Hypothalamus (tissue), 51 donors: ENCODE results near the gene LIN52.

Experiments used
- DNase-seq, 51 donors: peaks; one replicate each; lab custom pipeline; 2025; lab: John Stamatoyannopoulos, UW

LIN52 gene

GRCh38 chr14:74219277-74220205 lies 134.8 kb downstream of the LIN52 start:
- DNase-seq = no peak

GRCh38 chr14:74220991-74221390 lies 136.2 kb downstream of the LIN52 start:
- no peak for DNase-seq

GRCh38 chr14:74221741-74222140 lies 137.0 kb downstream of the LIN52 start:
- DNase-seq = no peak

- no peak for DNase-seq
Measured at GRCh38 chr14:74223016-74223415, 138.3 kb downstream of the LIN52 start.

GRCh38 chr14:74231784-74232183 lies 147.0 kb downstream of the LIN52 start:
- DNase-seq = no peak

GRCh38 chr14:74235017-74235416 lies 150.3 kb downstream of the LIN52 start:
- DNase-seq = no peak

- no peak for DNase-seq
Measured at GRCh38 chr14:74237441-74237840, 152.7 kb downstream of the LIN52 start.

GRCh38 chr14:74238974-74239847 lies 154.5 kb downstream of the LIN52 start, which contains the start of gene VSX2:
TSS of gene VSX2 (plus strand) at chr14:74239449. CDS start at chr14:74239562, 113 bp downstream.
- no peak for DNase-seq

GRCh38 chr14:74239848-74240793 lies 155.4 kb downstream of the LIN52 start:
- DNase-seq = no peak

- DNase-seq = no peak
Measured at GRCh38 chr14:74240794-74241651, 156.3 kb downstream of the LIN52 start.

- no peak for DNase-seq
Measured at GRCh38 chr14:74241652-74242017, 156.9 kb downstream of the LIN52 start.

- DNase-seq = no peak
Measured at GRCh38 chr14:74242021-74242779, 157.4 kb downstream of the LIN52 start.

- no peak for DNase-seq
Measured at GRCh38 chr14:74242780-74243042, 158.0 kb downstream of the LIN52 start.

GRCh38 chr14:74243051-74243450 lies 158.3 kb downstream of the LIN52 start:
- DNase-seq = no peak

GRCh38 chr14:74244115-74244514 lies 159.4 kb downstream of the LIN52 start:
- no peak for DNase-seq

- DNase-seq = no peak
Measured at GRCh38 chr14:74245292-74245691, 160.5 kb downstream of the LIN52 start.

GRCh38 chr14:74246542-74246941 lies 161.8 kb downstream of the LIN52 start:
- DNase-seq = no peak

- DNase-seq = no peak
Measured at GRCh38 chr14:74248017-74248416, 163.3 kb downstream of the LIN52 start.
